Adrenal gland (tissue), 5 donors: ENCODE data around the gene S100G.

Experiments used
- POLR2A ChIP-seq, 2 donors: fragments of 450-650 bp; IDR thresholded peaks; one replicate each; pipeline ENCODE4 v1.6.1; 2017; ENCODE audit warnings: antibody characterized with exemption in 2 of 2, mild to moderate bottlenecking in 2 of 2, moderate library complexity in 1 of 2
- TF ChIP-seq, protein P1 (sequence below), 6 experiments: fragments of 450-650 bp in 4 of 6; fragments of 200-600 bp in 2 of 6; sonication (generic) in 1 of 6; IDR thresholded peaks; 1 replicate in 5 of 6; 2 replicates in 1 of 6; pipeline versions ENCODE4 v1.5.1 to v1.8.0; 2016 to 2021; ENCODE audit warnings: antibody characterized with exemption in 6 of 6, mild to moderate bottlenecking in 2 of 6, moderate library complexity in 1 of 6
- donor health status: DM: no; HTN: no; CAD: no.

DNA sequence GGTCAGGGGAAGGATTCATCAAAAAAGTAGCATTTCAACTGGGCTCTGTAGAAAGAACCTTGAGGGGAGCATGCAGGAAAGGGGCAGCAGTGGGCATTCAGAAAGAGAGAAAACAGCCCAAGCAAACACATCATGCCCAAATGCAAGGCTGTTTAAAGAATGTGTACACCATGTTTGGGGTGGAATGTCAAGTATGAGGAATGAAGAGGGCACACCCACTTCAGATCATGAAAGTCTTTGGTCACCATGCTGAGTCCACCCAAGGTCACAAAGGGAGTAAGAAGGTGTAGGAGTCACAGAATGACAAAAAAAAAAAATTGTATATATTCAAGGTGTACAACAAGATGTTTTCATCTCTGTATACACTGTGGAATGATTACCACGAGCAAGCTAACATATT is 9.4 kb downstream of the S100G start:
- TF ChIP-seq POLR2A (IDR thresholded peaks at IDR 0.05) = no peak
- TF ChIP-seq, protein P1, sequence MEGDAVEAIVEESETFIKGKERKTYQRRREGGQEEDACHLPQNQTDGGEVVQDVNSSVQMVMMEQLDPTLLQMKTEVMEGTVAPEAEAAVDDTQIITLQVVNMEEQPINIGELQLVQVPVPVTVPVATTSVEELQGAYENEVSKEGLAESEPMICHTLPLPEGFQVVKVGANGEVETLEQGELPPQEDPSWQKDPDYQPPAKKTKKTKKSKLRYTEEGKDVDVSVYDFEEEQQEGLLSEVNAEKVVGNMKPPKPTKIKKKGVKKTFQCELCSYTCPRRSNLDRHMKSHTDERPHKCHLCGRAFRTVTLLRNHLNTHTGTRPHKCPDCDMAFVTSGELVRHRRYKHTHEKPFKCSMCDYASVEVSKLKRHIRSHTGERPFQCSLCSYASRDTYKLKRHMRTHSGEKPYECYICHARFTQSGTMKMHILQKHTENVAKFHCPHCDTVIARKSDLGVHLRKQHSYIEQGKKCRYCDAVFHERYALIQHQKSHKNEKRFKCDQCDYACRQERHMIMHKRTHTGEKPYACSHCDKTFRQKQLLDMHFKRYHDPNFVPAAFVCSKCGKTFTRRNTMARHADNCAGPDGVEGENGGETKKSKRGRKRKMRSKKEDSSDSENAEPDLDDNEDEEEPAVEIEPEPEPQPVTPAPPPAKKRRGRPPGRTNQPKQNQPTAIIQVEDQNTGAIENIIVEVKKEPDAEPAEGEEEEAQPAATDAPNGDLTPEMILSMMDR (IDR thresholded peaks at IDR 0.05) = no peak
